ENCODE measurements around the gene SNRNP35.
"Not testable (repeated sequence)": the region's sequence is repeated elsewhere in the genome, so short reads cannot be mapped to it uniquely, and the experiment has no call there.

The SNRNP35 gene

DNA sequence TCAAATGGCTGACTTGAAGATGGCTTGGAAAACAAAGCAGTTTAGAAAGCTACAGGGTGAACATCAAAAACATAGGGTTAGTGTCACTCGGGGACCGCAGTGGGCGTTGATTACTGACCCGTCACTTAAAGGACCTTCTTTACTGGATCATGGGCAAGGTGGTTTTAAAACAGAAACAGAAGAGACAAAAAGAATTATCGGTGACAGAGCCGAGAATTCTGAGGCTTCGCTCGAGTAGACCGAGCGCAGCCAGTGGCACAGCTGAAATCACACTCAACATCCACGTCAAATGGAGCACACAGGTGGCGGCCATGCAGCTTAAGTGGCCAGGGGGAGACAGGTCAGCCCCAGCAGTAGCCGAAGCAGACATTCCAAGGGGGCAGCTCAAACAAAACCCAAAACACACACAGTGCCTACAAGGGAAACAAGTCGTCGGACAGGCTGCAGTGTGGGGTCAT, 17.3 kb downstream of the SNRNP35 start:
- no peak overlapping the region for H3K4me3 ChIP-seq (replicated peaks in 1 of 2; ENCODE audit: low read depth in 2 of 2, low read length in 2 of 2)
- TF ChIP-seq, protein P1, sequence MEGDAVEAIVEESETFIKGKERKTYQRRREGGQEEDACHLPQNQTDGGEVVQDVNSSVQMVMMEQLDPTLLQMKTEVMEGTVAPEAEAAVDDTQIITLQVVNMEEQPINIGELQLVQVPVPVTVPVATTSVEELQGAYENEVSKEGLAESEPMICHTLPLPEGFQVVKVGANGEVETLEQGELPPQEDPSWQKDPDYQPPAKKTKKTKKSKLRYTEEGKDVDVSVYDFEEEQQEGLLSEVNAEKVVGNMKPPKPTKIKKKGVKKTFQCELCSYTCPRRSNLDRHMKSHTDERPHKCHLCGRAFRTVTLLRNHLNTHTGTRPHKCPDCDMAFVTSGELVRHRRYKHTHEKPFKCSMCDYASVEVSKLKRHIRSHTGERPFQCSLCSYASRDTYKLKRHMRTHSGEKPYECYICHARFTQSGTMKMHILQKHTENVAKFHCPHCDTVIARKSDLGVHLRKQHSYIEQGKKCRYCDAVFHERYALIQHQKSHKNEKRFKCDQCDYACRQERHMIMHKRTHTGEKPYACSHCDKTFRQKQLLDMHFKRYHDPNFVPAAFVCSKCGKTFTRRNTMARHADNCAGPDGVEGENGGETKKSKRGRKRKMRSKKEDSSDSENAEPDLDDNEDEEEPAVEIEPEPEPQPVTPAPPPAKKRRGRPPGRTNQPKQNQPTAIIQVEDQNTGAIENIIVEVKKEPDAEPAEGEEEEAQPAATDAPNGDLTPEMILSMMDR (IDR thresholded peaks at IDR 0.05; ENCODE audit: low read depth, low read length), result no peak
- DNase-seq (ENCODE audit: low read depth in 2 of 2), result no peak

DNA sequence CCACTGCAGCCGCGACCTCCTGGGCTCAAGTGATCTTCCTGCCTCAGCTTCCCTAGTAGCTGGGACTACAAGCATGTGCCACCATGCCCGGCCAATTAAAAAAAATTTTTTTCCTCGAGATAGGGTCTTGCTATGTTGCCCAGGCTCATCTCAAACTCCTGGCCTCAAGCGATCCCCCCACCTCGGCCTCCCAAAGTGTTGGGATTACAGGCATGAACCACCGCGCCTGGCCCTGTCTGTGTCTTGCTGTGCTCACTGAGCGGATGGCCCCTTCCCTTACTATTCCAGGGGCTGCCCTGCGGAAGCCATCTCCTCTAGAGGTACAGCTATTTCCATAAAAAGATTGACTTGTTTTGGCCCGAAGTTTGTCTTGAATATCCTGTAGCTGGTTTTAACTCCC, 20.1 kb downstream of the SNRNP35 start:
- TF ChIP-seq, protein P1 (IDR thresholded peaks at IDR 0.05; ENCODE audit: low read depth, low read length), result no peak
- no peak overlapping the region for H3K4me3 ChIP-seq (replicated peaks in 1 of 2; ENCODE audit: low read depth in 2 of 2, low read length in 2 of 2)
- DNase-seq (ENCODE audit: low read depth in 2 of 2), result no peak

DNA sequence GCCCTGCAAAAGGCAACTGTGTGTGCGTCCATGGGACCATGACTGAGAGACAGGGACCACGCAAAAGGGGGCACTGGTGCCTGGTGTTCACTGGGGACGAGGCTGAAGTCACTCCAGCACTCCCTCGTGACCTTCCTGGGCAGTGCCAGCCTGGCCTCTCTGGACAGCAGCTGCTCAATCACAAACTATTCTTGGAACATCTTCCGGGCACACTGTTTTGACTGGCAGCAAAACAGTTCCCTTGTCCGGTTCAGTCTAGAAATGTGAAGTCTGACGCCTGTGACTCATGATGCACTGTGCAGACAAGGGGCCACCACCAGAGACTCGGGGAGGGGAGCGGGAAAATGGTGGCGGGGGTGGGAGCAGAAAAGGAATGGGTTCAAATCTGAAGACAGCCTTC, 20.8 kb downstream of the SNRNP35 start:
- H3K4me3 ChIP-seq (replicated peaks in 1 of 2; ENCODE audit: low read depth in 2 of 2, low read length in 2 of 2), result no peak overlapping the region
- DNase-seq (ENCODE audit: low read depth in 2 of 2), result peak; percentile 17 to 63
- TF ChIP-seq, protein P1 (IDR thresholded peaks at IDR 0.05; ENCODE audit: low read depth, low read length), result no peak

DNA sequence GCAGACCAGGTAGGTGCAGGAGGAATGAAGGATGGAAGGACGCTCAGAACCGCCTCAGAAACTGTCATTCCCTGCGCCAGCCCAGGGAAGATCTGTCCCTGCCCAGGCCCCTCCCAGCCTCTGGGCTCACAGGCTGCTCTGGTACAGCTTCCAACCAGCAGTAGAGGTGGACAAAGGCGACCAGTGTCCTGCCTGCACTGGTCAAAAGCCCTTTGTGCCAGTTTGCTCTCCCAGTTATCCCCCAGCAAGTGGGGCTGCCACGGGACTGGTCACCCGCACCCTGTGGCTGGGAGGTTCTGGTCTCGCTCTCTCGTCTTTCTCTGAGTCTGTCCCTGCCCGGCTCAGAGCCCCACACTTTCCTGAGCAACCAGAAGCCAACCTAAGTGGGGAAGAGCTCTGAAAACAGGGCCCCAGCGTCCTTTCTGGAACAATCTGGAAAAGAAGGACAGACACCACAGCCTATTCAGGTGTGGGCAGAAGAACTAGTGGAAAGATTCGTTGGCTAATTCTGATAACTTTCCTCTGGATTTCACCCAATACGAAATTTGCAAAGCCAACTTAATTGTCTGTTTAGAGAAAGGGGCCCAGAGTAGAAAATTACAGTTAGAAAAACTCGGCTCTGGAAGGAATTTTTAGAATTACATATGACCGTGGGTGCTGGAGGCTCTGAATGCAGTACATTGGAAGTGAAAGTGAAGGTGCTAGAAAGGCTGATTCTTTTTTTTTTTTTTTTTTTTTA, 21.7 kb downstream of the SNRNP35 start:
- no peak overlapping the region for H3K4me3 ChIP-seq (replicated peaks in 1 of 2; ENCODE audit: low read depth in 2 of 2, low read length in 2 of 2)
- no peak for DNase-seq (ENCODE audit: low read depth in 2 of 2)
- TF ChIP-seq, protein P1 (IDR thresholded peaks at IDR 0.05; ENCODE audit: low read depth, low read length), result no peak

DNA sequence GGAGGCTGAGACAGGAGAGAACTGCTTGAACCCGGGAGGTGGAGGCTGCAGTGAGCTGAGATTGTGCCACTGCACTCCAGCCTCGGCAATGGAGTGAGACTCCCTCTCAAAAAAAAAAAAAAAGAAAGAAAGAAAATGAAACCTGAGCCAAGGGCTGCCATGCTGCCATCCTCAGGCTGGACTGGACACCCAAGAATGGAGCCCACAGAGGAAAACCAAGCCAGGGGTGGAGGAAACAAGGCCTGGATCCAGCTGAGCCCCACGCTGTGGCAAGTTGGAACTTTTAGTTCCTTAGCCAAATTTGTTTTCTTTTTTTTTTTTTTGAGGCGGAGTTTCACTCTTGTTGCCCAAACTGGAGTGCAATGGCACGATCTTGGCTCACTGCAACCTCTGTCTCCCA, 23.3 kb downstream of the SNRNP35 start:
- DNase-seq (ENCODE audit: low read depth in 2 of 2), result not testable (repeated sequence)

DNA sequence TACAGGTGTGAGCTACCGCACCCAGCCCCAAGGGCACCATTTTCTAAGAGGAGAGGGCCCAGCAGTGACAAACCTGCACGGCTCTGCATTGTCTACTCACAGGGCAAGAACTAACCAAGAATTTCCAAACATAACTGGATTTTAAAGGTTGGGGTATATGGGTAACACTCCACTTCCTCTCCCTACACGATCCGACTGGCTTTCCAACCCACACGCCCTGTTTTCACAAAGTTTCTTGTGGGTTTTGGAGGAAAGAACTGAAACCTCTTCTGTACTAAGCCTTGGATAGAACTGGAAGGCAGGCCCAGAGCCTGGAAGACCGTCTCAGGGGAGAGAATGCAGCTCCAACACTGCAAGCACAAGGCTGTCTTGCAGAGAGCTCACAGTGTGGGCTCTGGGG, 24.9 kb downstream of the SNRNP35 start:
- H3K4me3 ChIP-seq (replicated peaks in 1 of 2; ENCODE audit: low read depth in 2 of 2, low read length in 2 of 2), result no peak overlapping the region
- TF ChIP-seq, protein P1 (IDR thresholded peaks at IDR 0.05; ENCODE audit: low read depth, low read length), result no peak
- DNase-seq (ENCODE audit: low read depth in 2 of 2), result no peak

More for the DNA sequence above, 23.3 kb downstream of the SNRNP35 start:
- not testable (repeated sequence) for H3K4me3 ChIP-seq (replicated peaks in 1 of 2; ENCODE audit: low read depth in 2 of 2, low read length in 2 of 2)

DNA sequence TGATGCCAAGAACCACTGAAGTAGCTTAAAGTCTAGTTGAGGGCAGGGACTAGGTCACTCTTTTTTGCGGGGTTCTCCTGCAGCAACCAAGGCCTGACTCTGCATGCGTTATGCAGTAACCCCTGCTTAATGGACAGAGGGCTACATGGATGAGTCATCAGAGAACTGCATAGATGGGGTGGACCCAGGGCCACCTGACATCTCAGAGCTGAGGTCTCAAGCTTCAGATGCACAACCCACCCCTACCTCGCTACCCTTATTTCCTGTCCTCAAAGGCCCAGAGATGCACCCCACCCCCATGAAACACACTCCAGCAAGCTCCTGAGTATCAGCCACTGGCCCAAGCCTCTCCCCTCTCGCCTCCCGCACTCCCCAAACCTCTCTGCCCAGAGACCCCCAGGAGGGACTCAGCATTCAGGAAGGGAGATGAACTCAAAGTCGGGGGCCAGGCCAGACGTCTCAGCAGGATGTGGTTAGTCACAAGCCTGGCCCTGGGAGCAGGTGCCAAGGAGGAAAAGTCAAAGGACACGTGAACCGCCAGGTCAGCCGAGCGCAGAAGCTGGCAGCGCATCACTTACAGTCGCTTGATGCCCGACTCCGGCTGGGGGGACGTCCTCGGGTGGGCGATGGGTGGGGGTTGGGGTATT, 25.8 kb downstream of the SNRNP35 start:
- TF ChIP-seq, protein P1 (IDR thresholded peaks at IDR 0.05; ENCODE audit: low read depth, low read length), result no peak
- DNase-seq (ENCODE audit: low read depth in 2 of 2), result no peak
- H3K4me3 ChIP-seq (replicated peaks in 1 of 2; ENCODE audit: low read depth in 2 of 2, low read length in 2 of 2), result no peak overlapping the region
